Measurements from ENCODE around the gene FAF1.

DNA sequence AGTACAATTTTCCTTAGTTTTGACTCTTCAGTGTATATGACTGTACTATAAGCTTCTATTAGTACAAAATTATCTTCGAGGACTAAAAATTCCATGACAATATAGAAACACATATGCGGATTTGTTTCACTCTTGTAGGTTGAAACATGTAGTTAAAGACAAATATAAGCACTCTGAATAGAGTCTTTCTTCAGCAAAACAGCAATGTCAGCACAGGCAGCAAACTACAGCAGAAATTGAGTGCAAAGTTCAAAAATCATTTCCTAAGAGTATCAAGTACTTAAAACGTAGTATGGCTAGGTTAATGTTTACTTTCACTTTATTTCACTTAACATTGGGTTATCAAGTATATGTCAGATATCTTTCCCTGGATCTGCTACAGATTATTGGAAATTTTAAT lies 106.7 kb downstream of the FAF1 start:
- TF ChIP-seq EZH2phosphoT487 (IDR thresholded peaks at IDR 0.05; ENCODE audit: borderline replicate concordance, low read length), result no peak
- TF ChIP-seq, protein P1, sequence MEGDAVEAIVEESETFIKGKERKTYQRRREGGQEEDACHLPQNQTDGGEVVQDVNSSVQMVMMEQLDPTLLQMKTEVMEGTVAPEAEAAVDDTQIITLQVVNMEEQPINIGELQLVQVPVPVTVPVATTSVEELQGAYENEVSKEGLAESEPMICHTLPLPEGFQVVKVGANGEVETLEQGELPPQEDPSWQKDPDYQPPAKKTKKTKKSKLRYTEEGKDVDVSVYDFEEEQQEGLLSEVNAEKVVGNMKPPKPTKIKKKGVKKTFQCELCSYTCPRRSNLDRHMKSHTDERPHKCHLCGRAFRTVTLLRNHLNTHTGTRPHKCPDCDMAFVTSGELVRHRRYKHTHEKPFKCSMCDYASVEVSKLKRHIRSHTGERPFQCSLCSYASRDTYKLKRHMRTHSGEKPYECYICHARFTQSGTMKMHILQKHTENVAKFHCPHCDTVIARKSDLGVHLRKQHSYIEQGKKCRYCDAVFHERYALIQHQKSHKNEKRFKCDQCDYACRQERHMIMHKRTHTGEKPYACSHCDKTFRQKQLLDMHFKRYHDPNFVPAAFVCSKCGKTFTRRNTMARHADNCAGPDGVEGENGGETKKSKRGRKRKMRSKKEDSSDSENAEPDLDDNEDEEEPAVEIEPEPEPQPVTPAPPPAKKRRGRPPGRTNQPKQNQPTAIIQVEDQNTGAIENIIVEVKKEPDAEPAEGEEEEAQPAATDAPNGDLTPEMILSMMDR (IDR thresholded peaks at IDR 0.05; ENCODE audit: low read depth, low read length, poor library complexity, severe bottlenecking), result no peak

All from DOHH2 (cell line).